Renal cortex interstitium (tissue), 15 donors: ENCODE measurements around the gene TSPYL2. TPM values are rescaled to one million over a fixed set of nuclear protein-coding genes. Genes with fewer than 3 reads are reported as not detected.
A peak's percentile ranks its signal among the peaks of the same experiment; 100 is the strongest.

Experiments
- DNase-seq, 11 donors: peaks; one replicate each; pipeline ENCODE4 v3.0.0-alpha.2; 2013; ENCODE audit warnings: low read depth in 9 of 11, low spot score in 4 of 11; ENCODE audit errors: extremely low read depth in 1 of 11
- long read RNA-seq, 16 experiments: transcript quantifications; one replicate each; lab custom pipeline, GENCODE V29; 2026
- polyA plus RNA-seq, 3 donors: library from polyadenylated mRNA; unstranded; fragments of 120-200 nt; gene quantifications; one replicate each; pipeline ENCODE4 v1.2.1, GENCODE V29; 2013; ENCODE audit not compliant: insufficient read length in 3 of 3

The TSPYL2 gene
- 10 to 100 TPM; 30.0 to 39.3 (median 33.4) TPM for polyA plus RNA-seq
- long read RNA-seq, donor 1, partial matches to known transcripts = 0 of 2 reads
- long read RNA-seq, donor 1, other reads (novel, unspliced or antisense) = 0 of 2 reads
- long read RNA-seq, donor 2, full-length matches to known transcripts = 1 of 1 reads
- long read RNA-seq, donor 2, partial matches to known transcripts = 0 of 1 reads
- long read RNA-seq, donor 2, other reads (novel, unspliced or antisense) = 0 of 1 reads
- long read RNA-seq, donor 3, partial matches to known transcripts = 0 of 2 reads
- long read RNA-seq, donor 3, other reads (novel, unspliced or antisense) = 0 of 2 reads
- long read RNA-seq, donor 4, full-length matches to known transcripts = 2 of 2 reads
- long read RNA-seq, donor 4, partial matches to known transcripts = 0 of 2 reads
- long read RNA-seq, donor 4, other reads (novel, unspliced or antisense) = 0 of 2 reads
- long read RNA-seq, donor 5, partial matches to known transcripts = 9 of 18 reads
- long read RNA-seq, donor 5, other reads (novel, unspliced or antisense) = 5 of 18 reads
- long read RNA-seq, donor 6, full-length matches to known transcripts = 4 of 9 reads
- long read RNA-seq, donor 6, partial matches to known transcripts = 5 of 9 reads
- long read RNA-seq, donor 6, other reads (novel, unspliced or antisense) = 0 of 9 reads
- long read RNA-seq, donor 7, full-length matches to known transcripts = 4 of 4 reads
- long read RNA-seq, donor 7, partial matches to known transcripts = 0 of 4 reads
- long read RNA-seq, donor 7, other reads (novel, unspliced or antisense) = 0 of 4 reads
- long read RNA-seq, donor 8, partial matches to known transcripts = 7 of 11 reads
- long read RNA-seq, donor 8, other reads (novel, unspliced or antisense) = 0 of 11 reads
- long read RNA-seq, donor 9, full-length matches to known transcripts = 3 of 3 reads
- long read RNA-seq, donor 9, partial matches to known transcripts = 0 of 3 reads
- long read RNA-seq, donor 9, other reads (novel, unspliced or antisense) = 0 of 3 reads
- long read RNA-seq, donor 10, full-length matches to known transcripts = 1 of 1 reads
- long read RNA-seq, donor 10, partial matches to known transcripts = 0 of 1 reads
- long read RNA-seq, donor 10, other reads (novel, unspliced or antisense) = 0 of 1 reads
- long read RNA-seq, donor 11, partial matches to known transcripts = 0 of 2 reads
- long read RNA-seq, donor 11, other reads (novel, unspliced or antisense) = 0 of 2 reads
- long read RNA-seq, donor 12, full-length matches to known transcripts = 2 of 2 reads
- long read RNA-seq, donor 12, partial matches to known transcripts = 0 of 2 reads
- long read RNA-seq, donor 12, other reads (novel, unspliced or antisense) = 0 of 2 reads
- long read RNA-seq, donor 13, full-length matches to known transcripts = 4 of 4 reads
- long read RNA-seq, donor 13, partial matches to known transcripts = 0 of 4 reads
- long read RNA-seq, donor 13, other reads (novel, unspliced or antisense) = 0 of 4 reads
- long read RNA-seq, donor 14 = 0 reads
- long read RNA-seq, donor 15, full-length matches to known transcripts = 3 of 3 reads
- long read RNA-seq, donor 15, partial matches to known transcripts = 0 of 3 reads
- long read RNA-seq, donor 15, other reads (novel, unspliced or antisense) = 0 of 3 reads
- long read RNA-seq, donor 16, full-length matches to known transcripts = 13 of 21 reads
- long read RNA-seq, donor 16, partial matches to known transcripts = 8 of 21 reads
- long read RNA-seq, donor 16, other reads (novel, unspliced or antisense) = 0 of 21 reads

GRCh38 chrX:53081925-53082772, at the start of gene TSPYL2:
Gene TSPYL2, plus strand, starts transcription at chrX:53082367. Its CDS starts 132 bp downstream, at chrX:53082499.
- DNase-seq = peak in 10 of 11 donors; percentile 68 to 95 (median 90)

DNA sequence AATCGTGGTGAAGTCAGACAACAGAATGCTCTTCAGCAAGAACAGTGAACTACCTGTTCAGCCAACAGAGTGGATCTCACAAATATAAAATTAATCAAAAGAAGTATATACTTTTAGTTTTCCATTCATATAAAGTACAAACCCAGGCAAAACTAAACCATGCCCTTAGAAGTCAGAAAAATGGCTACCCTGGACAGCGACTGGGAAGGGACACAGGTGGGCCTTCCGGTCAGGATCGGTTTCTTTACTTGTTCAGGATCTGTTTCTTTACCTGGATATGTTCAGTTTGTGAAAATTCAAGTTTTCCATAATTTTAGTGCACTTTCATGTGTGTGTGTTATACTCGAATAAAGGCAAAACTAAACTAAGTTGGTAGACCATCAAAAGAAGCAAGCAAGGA, 46.0 kb upstream of the TSPYL2 start:
- DNase-seq = no peak

DNA sequence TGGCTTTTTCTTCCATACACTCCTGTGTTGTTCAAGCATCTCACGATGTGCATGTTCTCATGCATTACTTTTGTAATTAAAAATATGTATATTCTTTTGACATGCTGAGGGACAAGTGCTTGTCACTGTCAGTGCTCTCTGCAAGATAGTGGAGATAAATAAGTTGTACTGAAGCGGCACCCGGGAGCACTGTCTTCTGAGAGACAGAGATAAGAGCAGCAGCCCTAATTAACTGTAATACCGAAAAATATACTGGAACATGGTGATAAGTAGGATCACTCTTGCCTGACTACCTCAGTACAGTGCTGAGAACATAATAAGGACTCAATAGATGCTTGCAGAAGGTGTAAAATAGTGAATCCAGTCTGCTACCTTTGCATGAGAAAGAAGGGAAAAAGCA, 42.9 kb upstream of the TSPYL2 start:
- no peak for DNase-seq

GRCh38 chrX:53044995-53045394, 37.2 kb upstream of the TSPYL2 start:
- no peak for DNase-seq

GRCh38 chrX:53047228-53047627, 34.9 kb upstream of the TSPYL2 start:
- no peak for DNase-seq

- peak in 7 of 11 donors; percentile 34 to 52 (median 42) for DNase-seq
These were observed 33.7 kb upstream of the TSPYL2 start, which contains the start of gene GPR173 for GRCh38 chrX:53048169-53049126. Gene GPR173, plus strand, starts transcription at chrX:53048789. Its CDS starts 27,833 bp downstream, at chrX:53076622.

GRCh38 chrX:53049127-53049517, 33.0 kb upstream of the TSPYL2 start:
- no peak for DNase-seq

- DNase-seq = no peak
These were observed 31.3 kb upstream of the TSPYL2 start for GRCh38 chrX:53050841-53051240.

DNA sequence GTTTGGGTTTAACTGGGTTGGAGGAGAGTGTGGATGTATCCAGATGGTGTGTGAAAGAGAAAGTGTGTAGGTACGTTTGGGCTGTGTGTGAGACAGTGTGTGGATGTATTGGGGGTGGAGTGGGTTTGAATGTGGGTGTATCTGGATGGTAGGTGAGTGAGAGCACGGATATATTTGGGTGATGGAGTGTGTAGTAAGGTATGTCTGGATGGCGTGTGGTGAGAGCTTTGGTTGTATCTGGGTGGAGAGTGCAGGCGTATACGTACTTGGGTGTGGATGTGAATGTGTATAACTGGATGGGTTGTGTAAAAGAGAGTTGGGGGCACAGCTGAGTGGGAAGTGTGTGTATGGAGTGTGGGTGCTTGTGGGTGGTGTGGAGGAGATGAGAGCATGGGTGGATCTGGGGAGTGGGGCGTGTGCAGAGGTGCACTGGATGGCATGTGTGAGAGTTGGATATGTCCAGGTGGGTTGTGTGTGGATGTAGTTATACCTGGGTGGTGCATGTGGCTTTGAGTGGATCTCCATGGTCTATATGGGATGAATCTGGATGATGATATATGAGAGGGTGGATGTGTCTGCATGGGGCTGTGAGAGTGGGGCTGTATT, 26.8 kb upstream of the TSPYL2 start:
- no peak for DNase-seq

DNA sequence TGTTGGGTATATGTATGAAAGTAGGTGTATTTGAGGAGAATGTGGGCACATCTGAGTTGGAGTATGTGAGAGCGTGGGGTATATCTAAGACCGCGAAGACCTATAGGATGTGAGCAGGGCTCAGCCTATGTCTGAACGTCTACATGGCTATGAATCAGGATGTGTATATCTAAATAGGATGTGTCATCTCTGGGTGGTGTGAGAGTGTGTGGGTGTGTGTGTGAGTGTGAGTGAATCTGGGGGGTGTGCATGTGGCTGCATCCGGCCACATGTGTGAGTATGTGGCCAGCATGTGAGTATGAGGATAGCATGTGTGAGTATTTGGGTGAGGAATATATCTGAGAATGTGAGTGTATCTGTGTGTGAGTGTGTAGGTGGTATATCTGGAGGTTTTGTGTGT, 25.9 kb upstream of the TSPYL2 start:
- no peak for DNase-seq

GRCh38 chrX:53065104-53065503, 17.1 kb upstream of the TSPYL2 start:
- no peak for DNase-seq

DNA sequence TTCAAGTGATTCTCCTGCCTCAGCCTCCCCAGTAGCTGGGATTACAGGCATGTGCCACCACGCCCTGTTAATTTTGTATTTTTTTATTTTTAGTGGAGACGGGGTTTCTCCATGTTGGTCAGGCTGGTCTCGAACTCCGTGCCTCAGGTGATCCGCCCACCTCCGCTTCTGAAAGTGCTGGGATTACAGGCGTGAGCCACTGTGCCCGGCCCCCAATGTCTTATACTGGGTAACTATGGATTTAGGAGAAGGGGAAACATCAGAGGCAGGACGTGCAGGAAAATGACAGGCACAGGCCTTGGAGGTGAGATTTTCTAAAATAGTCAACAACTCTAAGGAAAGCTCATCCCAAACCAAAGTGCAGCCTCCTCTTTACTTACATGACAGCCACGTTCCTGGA, 11.1 kb upstream of the TSPYL2 start:
- DNase-seq = no peak

DNA sequence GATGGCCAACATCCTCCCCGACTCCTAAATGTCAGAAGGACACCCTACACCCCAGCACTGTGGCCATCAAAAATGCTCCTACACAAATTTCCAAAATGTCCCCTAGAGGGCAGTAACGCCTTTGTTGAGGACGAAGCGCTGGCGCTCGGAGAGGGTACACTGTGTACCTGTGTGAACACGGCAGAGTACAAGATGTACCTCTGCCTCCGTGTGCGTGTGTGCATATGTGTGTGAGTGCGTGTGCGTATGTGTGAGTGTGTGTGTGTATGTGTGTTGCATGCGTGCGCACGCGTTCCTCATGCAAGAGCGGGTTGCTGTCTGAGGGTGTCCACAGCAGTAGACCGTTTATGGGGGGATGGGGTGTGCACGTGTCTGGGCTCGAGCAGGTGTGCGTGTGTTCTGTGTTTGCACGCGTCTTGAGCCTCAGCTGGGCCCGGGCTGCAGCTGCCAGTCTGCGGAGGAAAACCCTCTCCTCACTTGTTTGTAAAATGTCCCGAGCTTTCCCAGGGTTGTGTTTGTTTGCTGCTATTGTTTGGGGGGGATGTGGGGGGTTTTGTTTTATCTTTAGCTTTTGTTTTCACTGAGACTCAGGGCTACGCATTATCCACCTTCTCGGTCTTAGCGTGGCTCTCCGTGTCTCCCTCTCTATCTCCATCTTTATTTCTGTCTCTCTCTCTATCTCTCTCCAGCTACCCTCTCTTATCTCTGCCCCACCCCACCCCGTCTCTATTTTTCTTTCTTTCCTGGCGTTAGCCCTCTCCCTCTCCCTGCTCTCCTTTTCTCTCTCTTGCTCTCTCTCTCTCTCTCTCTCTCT, 10.4 kb upstream of the TSPYL2 start:
- DNase-seq = peak in 4 of 11 donors; percentile 50 to 73 (median 56)

- DNase-seq = no peak
These were observed 9.6 kb upstream of the TSPYL2 start for GRCh38 chrX:53072418-53073114.
